ENCODE data around the gene GPA33. TPM values are rescaled to one million over a fixed set of nuclear protein-coding genes. Genes with fewer than 3 reads are reported as not detected.

The GPA33 gene
- total and polyA plus RNA-seq, 2 experiments from 2014 or later, result 1.5 to 5.8 TPM

- no peak overlapping the region for H3K27ac ChIP-seq
- WGBS (ENCODE audit: low lambda C conversion rate, missing lambda C conversion rate), result 75% methylated on average over 8 of the region's 8 CpGs
- no peaks in the 10 kb centered on the region for H3K27me3 ChIP-seq
- H3K79me2 ChIP-seq, result no peaks in the 10 kb centered on the region
- no peaks in the 10 kb centered on the region for H4K20me1 ChIP-seq (ENCODE audit: insufficient read depth, poor library complexity, severe bottlenecking)
- H3K9me3 ChIP-seq (ENCODE audit: low read depth), result no peaks in the 10 kb centered on the region
- H3K9me2 ChIP-seq (replicated peaks; ENCODE audit: insufficient read depth), result no peaks in the 10 kb centered on the region
- no peak overlapping the region for H2AFZ ChIP-seq
- no peak overlapping the region for H3K4me3 ChIP-seq
- no peak for DNase-seq (ENCODE audit: low spot score)
- TF ChIP-seq, protein P1, sequence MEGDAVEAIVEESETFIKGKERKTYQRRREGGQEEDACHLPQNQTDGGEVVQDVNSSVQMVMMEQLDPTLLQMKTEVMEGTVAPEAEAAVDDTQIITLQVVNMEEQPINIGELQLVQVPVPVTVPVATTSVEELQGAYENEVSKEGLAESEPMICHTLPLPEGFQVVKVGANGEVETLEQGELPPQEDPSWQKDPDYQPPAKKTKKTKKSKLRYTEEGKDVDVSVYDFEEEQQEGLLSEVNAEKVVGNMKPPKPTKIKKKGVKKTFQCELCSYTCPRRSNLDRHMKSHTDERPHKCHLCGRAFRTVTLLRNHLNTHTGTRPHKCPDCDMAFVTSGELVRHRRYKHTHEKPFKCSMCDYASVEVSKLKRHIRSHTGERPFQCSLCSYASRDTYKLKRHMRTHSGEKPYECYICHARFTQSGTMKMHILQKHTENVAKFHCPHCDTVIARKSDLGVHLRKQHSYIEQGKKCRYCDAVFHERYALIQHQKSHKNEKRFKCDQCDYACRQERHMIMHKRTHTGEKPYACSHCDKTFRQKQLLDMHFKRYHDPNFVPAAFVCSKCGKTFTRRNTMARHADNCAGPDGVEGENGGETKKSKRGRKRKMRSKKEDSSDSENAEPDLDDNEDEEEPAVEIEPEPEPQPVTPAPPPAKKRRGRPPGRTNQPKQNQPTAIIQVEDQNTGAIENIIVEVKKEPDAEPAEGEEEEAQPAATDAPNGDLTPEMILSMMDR (IDR thresholded peaks at IDR 0.05; ENCODE audit: poor library complexity), result no peak
- TF ChIP-seq EZH2 (IDR thresholded peaks at IDR 0.05; ENCODE audit: borderline replicate concordance) (no peak), EZH2phosphoT487 (IDR thresholded peaks at IDR 0.05; ENCODE audit: low read depth, severe bottlenecking, unreplicated experiment) (no peak)
- H3K4me2 ChIP-seq, result no peak overlapping the region
- H3K4me1 ChIP-seq (ENCODE audit: insufficient read depth), result no peaks in the 10 kb centered on the region
- no peaks in the 10 kb centered on the region for H3K36me3 ChIP-seq (replicated peaks; ENCODE audit: insufficient read depth, low read depth)
These were observed 76.9 kb downstream of the GPA33 start for GRCh38 chr1:167013108-167013929.

GRCh38 chr1:167012570-167012969 lies 77.6 kb downstream of the GPA33 start:
- Histone ChIP-seq H3K9me3 (ENCODE audit: low read depth) (no peaks in the 10 kb centered on the region), H3K27ac (no peak overlapping the region), H3K4me3 (no peak overlapping the region), H3K9me2 (replicated peaks; ENCODE audit: insufficient read depth) (no peaks in the 10 kb centered on the region), H2AFZ (no peak overlapping the region), H3K27me3 (no peaks in the 10 kb centered on the region), H3K36me3 (replicated peaks; ENCODE audit: insufficient read depth, low read depth) (no peaks in the 10 kb centered on the region), H4K20me1 (ENCODE audit: insufficient read depth, poor library complexity, severe bottlenecking) (no peaks in the 10 kb centered on the region), H3K79me2 (no peaks in the 10 kb centered on the region), H3K4me2 (no peak overlapping the region), H3K4me1 (ENCODE audit: insufficient read depth) (no peaks in the 10 kb centered on the region)
- no peak for DNase-seq (ENCODE audit: low spot score)
- WGBS (ENCODE audit: low lambda C conversion rate, missing lambda C conversion rate), result 80% methylated on average over 2 of the region's 2 CpGs
- TF ChIP-seq EZH2phosphoT487 (IDR thresholded peaks at IDR 0.05; ENCODE audit: low read depth, severe bottlenecking, unreplicated experiment) (no peak), EZH2 (IDR thresholded peaks at IDR 0.05; ENCODE audit: borderline replicate concordance) (no peak)
- TF ChIP-seq, protein P1 (IDR thresholded peaks at IDR 0.05; ENCODE audit: poor library complexity), result no peak

DNA sequence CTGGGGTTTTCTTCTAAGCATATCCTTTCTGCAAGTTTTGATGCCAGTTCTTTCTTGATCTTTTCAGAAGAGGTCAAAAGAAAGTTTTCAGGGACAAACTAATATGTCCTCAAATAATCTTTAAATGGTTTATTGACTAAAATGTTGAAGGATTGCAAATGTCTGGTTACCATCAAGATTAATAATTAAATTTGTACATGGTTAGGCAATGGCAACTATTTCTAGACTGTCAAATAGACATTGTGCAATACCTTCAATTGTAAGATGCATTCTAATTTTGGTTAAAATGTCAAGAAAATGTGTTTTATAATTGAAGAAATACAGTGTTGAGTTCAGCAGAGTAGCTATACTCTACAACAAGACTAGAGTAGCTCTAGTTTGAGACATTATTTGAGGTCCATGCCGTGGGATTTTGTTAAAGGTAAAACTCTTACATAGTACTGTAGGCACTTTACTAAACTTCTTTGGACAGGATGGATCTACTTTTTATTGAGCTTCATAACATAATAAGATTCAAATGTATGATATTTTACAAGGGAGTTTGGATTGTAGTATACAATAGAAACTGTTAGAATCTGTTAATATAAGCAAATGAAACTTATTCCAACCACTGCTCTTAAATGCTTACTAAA lies 78.5 kb downstream of the GPA33 start:
- Histone ChIP-seq H3K36me3 (replicated peaks; ENCODE audit: insufficient read depth, low read depth) (no peaks in the 10 kb centered on the region), H3K27me3 (no peaks in the 10 kb centered on the region), H3K4me2 (no peak overlapping the region), H3K79me2 (no peaks in the 10 kb centered on the region), H3K9me2 (replicated peaks; ENCODE audit: insufficient read depth) (no peaks in the 10 kb centered on the region), H2AFZ (no peak overlapping the region), H3K27ac (no peak overlapping the region), H4K20me1 (ENCODE audit: insufficient read depth, poor library complexity, severe bottlenecking) (no peaks in the 10 kb centered on the region), H3K4me1 (ENCODE audit: insufficient read depth) (no peaks in the 10 kb centered on the region), H3K4me3 (no peak overlapping the region), H3K9me3 (ENCODE audit: low read depth) (no peaks in the 10 kb centered on the region)
- 92% methylated on average over 1 of the region's 1 CpG for WGBS (ENCODE audit: low lambda C conversion rate, missing lambda C conversion rate)
- TF ChIP-seq EZH2phosphoT487 (IDR thresholded peaks at IDR 0.05; ENCODE audit: low read depth, severe bottlenecking, unreplicated experiment) (no peak), EZH2 (IDR thresholded peaks at IDR 0.05; ENCODE audit: borderline replicate concordance) (no peak)
- TF ChIP-seq, protein P1 (IDR thresholded peaks at IDR 0.05; ENCODE audit: poor library complexity), result no peak
- no peak for DNase-seq (ENCODE audit: low spot score)
